ENCODE data around the gene CLCA4. TPM values are rescaled to one million over a fixed set of nuclear protein-coding genes. Genes with fewer than 3 reads are reported as not detected.
"Not testable (repeated sequence)": the region's sequence is repeated elsewhere in the genome, so short reads cannot be mapped to it uniquely, and the experiment has no call there.

Gene CLCA4
- polyA plus RNA-seq = 0.04 TPM
- long read RNA-seq, donor 1 = 0 reads
- long read RNA-seq, donor 2 = 0 reads
- long read RNA-seq, donor 3 = 0 reads
- long read RNA-seq, donor 4 = 0 reads
- long read RNA-seq, donor 5 = 0 reads
- long read RNA-seq, donor 6 = 0 reads
- long read RNA-seq, donor 7 = 0 reads
- long read RNA-seq, donor 8 = 0 reads
- long read RNA-seq, donor 9 = 0 reads
- long read RNA-seq, donor 10 = 0 reads
- long read RNA-seq, donor 11 = 0 reads

DNA sequence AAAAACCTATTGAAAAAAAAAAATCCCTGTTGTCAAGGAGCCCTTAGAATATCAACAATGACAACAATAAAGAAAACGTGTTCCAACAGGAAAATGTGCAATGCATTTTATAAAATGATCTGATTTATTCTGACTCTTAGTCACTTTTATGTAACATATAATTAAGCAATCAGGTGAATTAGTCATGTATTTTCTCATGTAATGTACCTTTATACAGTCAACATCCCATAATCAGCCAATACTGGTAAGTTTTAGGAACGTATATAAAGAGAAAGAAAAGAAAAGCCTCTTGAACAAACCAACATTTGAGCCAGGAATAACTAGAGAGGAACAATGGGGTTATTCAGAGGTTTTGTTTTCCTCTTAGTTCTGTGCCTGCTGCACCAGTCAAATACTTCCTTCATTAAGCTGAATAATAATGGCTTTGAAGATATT is at the start of gene CLCA4:
CLCA4 (plus strand) TSS at position 292 of the 435 bp plus-strand sequence; CDS start at position 334, 42 bp downstream.
- no peak within 1 kb of the TSS for H3K27ac ChIP-seq (ENCODE audit: low read length)

GRCh38 chr1:86498281-86498680 is 48.6 kb upstream of the CLCA4 start:
- H3K4me1 ChIP-seq (ENCODE audit: control insufficient read depth, insufficient read depth, low read length) = peaks cover 6% of the 10 kb centered on the region
- no peaks in the 10 kb centered on the region for H3K27me3 ChIP-seq (ENCODE audit: control insufficient read depth, insufficient read depth, low read length)
- no peak overlapping the region for H3K27ac ChIP-seq (ENCODE audit: low read length)
- no peaks in the 10 kb centered on the region for H3K9me3 ChIP-seq (ENCODE audit: control insufficient read depth, low read depth, low read length)
- H3K36me3 ChIP-seq (ENCODE audit: control insufficient read depth, insufficient read depth, low read length) = no peaks in the 10 kb centered on the region
- no peak overlapping the region for H3K4me3 ChIP-seq (ENCODE audit: low read length)
- WGBS (ENCODE audit: insufficient coverage, low lambda C conversion rate) = 67% methylated on average over 2 of the region's 3 CpGs
- no peak for DNase-seq

More for the DNA sequence above, at the start of gene CLCA4:
- Histone ChIP-seq H3K4me3 (ENCODE audit: low read length) (no peak within 1 kb of the TSS), H3K27me3 (ENCODE audit: control insufficient read depth, insufficient read depth, low read length) (no peaks in the 10 kb centered on the region), H3K9me3 (ENCODE audit: control insufficient read depth, low read depth, low read length) (no peaks in the 10 kb centered on the region), H3K4me1 (ENCODE audit: control insufficient read depth, insufficient read depth, low read length) (peaks cover 11% of the 10 kb centered on the region), H3K36me3 (ENCODE audit: control insufficient read depth, insufficient read depth, low read length) (no peaks in the 10 kb centered on the region)
- no peak for DNase-seq
- 65% methylated on average over 2 of the region's 2 CpGs for WGBS (ENCODE audit: insufficient coverage, low lambda C conversion rate)

GRCh38 chr1:86499987-86500593 is 46.8 kb upstream of the CLCA4 start:
- DNase-seq = no peak
- WGBS (ENCODE audit: insufficient coverage, low lambda C conversion rate) = 8% methylated on average over 2 of the region's 3 CpGs

DNA sequence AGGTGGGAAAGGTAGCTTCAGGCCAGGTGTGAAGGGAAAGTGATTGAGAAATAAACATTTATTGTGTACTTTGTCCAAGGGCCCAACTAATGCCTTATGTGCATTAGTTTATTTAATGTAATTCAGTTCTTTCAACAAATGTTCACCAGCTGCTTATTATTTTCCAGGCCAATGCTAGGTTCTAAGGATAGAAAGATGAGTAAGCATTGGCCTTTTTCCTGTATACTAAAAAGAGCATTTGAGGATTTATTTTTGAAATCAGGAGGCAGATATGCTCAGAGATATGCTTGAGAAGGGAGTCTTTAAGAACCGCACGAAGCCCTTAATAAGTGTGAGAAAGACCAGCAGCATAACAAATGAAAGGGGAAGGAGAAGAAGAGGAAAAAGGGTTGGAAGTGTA is 46.2 kb upstream of the CLCA4 start:
- Histone ChIP-seq H3K4me1 (ENCODE audit: control insufficient read depth, insufficient read depth, low read length) (peaks cover 8% of the 10 kb centered on the region), H3K36me3 (ENCODE audit: control insufficient read depth, insufficient read depth, low read length) (no peaks in the 10 kb centered on the region), H3K27ac (ENCODE audit: low read length) (no peak overlapping the region), H3K9me3 (ENCODE audit: control insufficient read depth, low read depth, low read length) (no peaks in the 10 kb centered on the region), H3K4me3 (ENCODE audit: low read length) (no peak overlapping the region), H3K27me3 (ENCODE audit: control insufficient read depth, insufficient read depth, low read length) (no peaks in the 10 kb centered on the region)
- peak in 1 of 2 donors; percentile 37 for DNase-seq
- WGBS (ENCODE audit: insufficient coverage, low lambda C conversion rate) = 72% methylated on average over 2 of the region's 2 CpGs

More at GRCh38 chr1:86499987-86500593, 46.8 kb upstream of the CLCA4 start:
- Histone ChIP-seq H3K4me1 (ENCODE audit: control insufficient read depth, insufficient read depth, low read length) (peaks cover 8% of the 10 kb centered on the region), H3K27ac (ENCODE audit: low read length) (no peak overlapping the region), H3K27me3 (ENCODE audit: control insufficient read depth, insufficient read depth, low read length) (no peaks in the 10 kb centered on the region), H3K9me3 (ENCODE audit: control insufficient read depth, low read depth, low read length) (no peaks in the 10 kb centered on the region), H3K36me3 (ENCODE audit: control insufficient read depth, insufficient read depth, low read length) (no peaks in the 10 kb centered on the region), H3K4me3 (ENCODE audit: low read length) (no peak overlapping the region)

DNA sequence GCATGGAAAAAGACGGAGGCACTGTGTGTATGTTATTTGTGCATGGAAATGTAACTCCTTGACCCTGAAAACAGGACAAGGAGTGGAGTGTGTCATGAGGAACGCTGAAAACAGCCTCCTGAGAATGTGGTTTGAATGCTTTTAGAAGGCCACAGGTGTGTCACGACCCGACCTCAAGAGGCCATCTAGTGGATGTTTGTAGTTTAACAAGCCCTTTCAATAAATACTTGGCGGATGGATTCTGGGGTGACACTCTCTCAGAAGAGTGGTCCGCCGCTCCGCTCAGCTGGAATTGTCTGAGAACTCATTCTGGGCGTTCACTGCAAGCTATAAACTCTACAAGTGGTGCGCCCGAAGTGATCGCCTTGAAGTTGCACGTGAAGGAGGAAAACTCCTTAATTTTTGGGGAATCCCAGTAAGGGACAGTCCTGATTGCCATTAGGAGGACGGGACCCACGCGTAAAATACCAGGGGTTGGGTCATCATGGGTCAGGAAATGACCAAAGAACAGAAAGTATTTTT is 44.7 kb upstream of the CLCA4 start:
- WGBS (ENCODE audit: insufficient coverage, low lambda C conversion rate) = no CpG with 5 or more reads among the region's 16 CpGs
- DNase-seq = peak; percentile 29 to 73
- not testable (repeated sequence) for H3K27me3 ChIP-seq (ENCODE audit: control insufficient read depth, insufficient read depth, low read length); H3K9me3 ChIP-seq (ENCODE audit: control insufficient read depth, low read depth, low read length); H3K36me3 ChIP-seq (ENCODE audit: control insufficient read depth, insufficient read depth, low read length); H3K4me1 ChIP-seq (ENCODE audit: control insufficient read depth, insufficient read depth, low read length)
- Histone ChIP-seq H3K27ac (ENCODE audit: low read length) (peak overlapping the region; percentile 62), H3K4me3 (ENCODE audit: low read length) (peak overlapping the region; percentile 41)

DNA sequence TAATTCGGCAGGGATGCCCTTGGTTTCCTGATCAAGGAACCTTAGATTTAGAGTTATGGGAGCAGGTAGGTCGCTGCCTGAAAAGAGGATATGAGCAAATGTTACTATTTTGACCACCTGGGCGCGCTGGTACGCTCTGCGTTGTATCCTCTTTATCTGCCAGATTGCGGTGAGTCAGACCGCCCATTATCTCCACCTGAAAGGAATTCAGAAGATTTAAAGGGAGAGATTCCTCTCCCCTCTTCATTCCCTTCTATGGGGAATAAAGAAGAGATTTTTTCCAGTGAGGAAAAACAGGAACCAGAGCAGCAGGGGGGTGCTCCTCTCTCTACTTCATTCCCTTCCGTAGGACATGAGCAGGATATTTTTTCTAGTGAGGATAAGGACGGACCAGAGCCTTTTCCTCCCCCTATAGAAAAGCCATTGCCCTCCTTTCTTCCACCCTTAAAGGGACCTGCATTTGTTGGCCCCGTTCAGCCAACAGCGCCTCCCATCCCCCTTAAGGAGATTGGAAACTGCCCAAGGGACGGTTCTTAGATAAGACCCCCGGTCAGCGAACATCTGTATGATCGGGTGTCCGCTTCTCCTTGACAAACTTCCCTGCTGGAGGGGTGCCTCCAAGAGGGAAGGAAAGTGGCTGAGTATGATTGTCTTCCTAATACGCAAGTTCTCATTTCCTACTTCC is 44.0 kb upstream of the CLCA4 start:
- no peaks in the 10 kb centered on the region for H3K36me3 ChIP-seq (ENCODE audit: control insufficient read depth, insufficient read depth, low read length)
- peak in 1 of 2 donors; percentile 72 for DNase-seq
- H3K9me3 ChIP-seq (ENCODE audit: control insufficient read depth, low read depth, low read length) = no peaks in the 10 kb centered on the region
- peaks cover 8% of the 10 kb centered on the region for H3K4me1 ChIP-seq (ENCODE audit: control insufficient read depth, insufficient read depth, low read length)
- peak overlapping the region; percentile 41 for H3K4me3 ChIP-seq (ENCODE audit: low read length)
- H3K27me3 ChIP-seq (ENCODE audit: control insufficient read depth, insufficient read depth, low read length) = no peaks in the 10 kb centered on the region
- peak overlapping the region; percentile 62 for H3K27ac ChIP-seq (ENCODE audit: low read length)
- 40% methylated on average over 1 of the region's 18 CpGs for WGBS (ENCODE audit: insufficient coverage, low lambda C conversion rate)

GRCh38 chr1:86503406-86504136 is 43.3 kb upstream of the CLCA4 start:
- no CpG with 5 or more reads among the region's 18 CpGs for WGBS (ENCODE audit: insufficient coverage, low lambda C conversion rate)
- Histone ChIP-seq H3K27me3 (ENCODE audit: control insufficient read depth, insufficient read depth, low read length) (no peaks in the 10 kb centered on the region), H3K27ac (ENCODE audit: low read length) (peak overlapping the region; percentile 62), H3K4me3 (ENCODE audit: low read length) (peak overlapping the region; percentile 41), H3K9me3 (ENCODE audit: control insufficient read depth, low read depth, low read length) (no peaks in the 10 kb centered on the region), H3K4me1 (ENCODE audit: control insufficient read depth, insufficient read depth, low read length) (peaks cover 8% of the 10 kb centered on the region), H3K36me3 (ENCODE audit: control insufficient read depth, insufficient read depth, low read length) (no peaks in the 10 kb centered on the region)
- peak in 1 of 2 donors; percentile 67 for DNase-seq

- Histone ChIP-seq H3K36me3 (ENCODE audit: control insufficient read depth, insufficient read depth, low read length) (no peaks in the 10 kb centered on the region), H3K4me3 (ENCODE audit: low read length) (peak overlapping the region; percentile 41), H3K9me3 (ENCODE audit: control insufficient read depth, low read depth, low read length) (no peaks in the 10 kb centered on the region), H3K27me3 (ENCODE audit: control insufficient read depth, insufficient read depth, low read length) (no peaks in the 10 kb centered on the region), H3K27ac (ENCODE audit: low read length) (peak overlapping the region; percentile 62), H3K4me1 (ENCODE audit: control insufficient read depth, insufficient read depth, low read length) (peaks cover 8% of the 10 kb centered on the region)
- no peak for DNase-seq
- WGBS (ENCODE audit: insufficient coverage, low lambda C conversion rate) = 58% methylated on average over 7 of the region's 9 CpGs
These were observed 42.8 kb upstream of the CLCA4 start for GRCh38 chr1:86504137-86504479.

GRCh38 chr1:86504895-86505563 is 41.8 kb upstream of the CLCA4 start:
- DNase-seq = no peak
- peaks cover 8% of the 10 kb centered on the region for H3K4me1 ChIP-seq (ENCODE audit: control insufficient read depth, insufficient read depth, low read length)
- no peaks in the 10 kb centered on the region for H3K36me3 ChIP-seq (ENCODE audit: control insufficient read depth, insufficient read depth, low read length)
- WGBS (ENCODE audit: insufficient coverage, low lambda C conversion rate) = 90% methylated on average over 2 of the region's 9 CpGs
- H3K4me3 ChIP-seq (ENCODE audit: low read length) = no peak overlapping the region
- no peaks in the 10 kb centered on the region for H3K27me3 ChIP-seq (ENCODE audit: control insufficient read depth, insufficient read depth, low read length)
- H3K9me3 ChIP-seq (ENCODE audit: control insufficient read depth, low read depth, low read length) = no peaks in the 10 kb centered on the region
- no peak overlapping the region for H3K27ac ChIP-seq (ENCODE audit: low read length)

GRCh38 chr1:86505564-86505902 is 41.3 kb upstream of the CLCA4 start:
- no CpG with 5 or more reads among the region's 4 CpGs for WGBS (ENCODE audit: insufficient coverage, low lambda C conversion rate)
- no peak overlapping the region for H3K27ac ChIP-seq (ENCODE audit: low read length)
- DNase-seq = no peak
- H3K4me1 ChIP-seq (ENCODE audit: control insufficient read depth, insufficient read depth, low read length) = peaks cover 8% of the 10 kb centered on the region
- no peaks in the 10 kb centered on the region for H3K27me3 ChIP-seq (ENCODE audit: control insufficient read depth, insufficient read depth, low read length)
- no peaks in the 10 kb centered on the region for H3K36me3 ChIP-seq (ENCODE audit: control insufficient read depth, insufficient read depth, low read length)
- H3K4me3 ChIP-seq (ENCODE audit: low read length) = no peak overlapping the region
- H3K9me3 ChIP-seq (ENCODE audit: control insufficient read depth, low read depth, low read length) = no peaks in the 10 kb centered on the region

Measured in large intestine (tissue), 12 donors.